Left cardiac atrium (tissue), 4 donors: ENCODE data around the gene LLGL1. TPM values are rescaled to one million over a fixed set of nuclear protein-coding genes. Genes with fewer than 3 reads are reported as not detected.

Experiments
- ATAC-seq, 2 donors: fragments of 200-7000 bp; cut with Tn5 transposase; one replicate each; pipeline ENCODE4 v1.9.1; 2020; ENCODE audit warnings: mild to moderate bottlenecking in 2 of 2, moderate library complexity in 2 of 2
- DNase-seq: peaks from one replicate; pipeline ENCODE4 v3.0.0-alpha.2; 2020
- intact Hi-C, 2 donors: fragments of 100-400 bp; cut with DNase I; formaldehyde crosslinking; loops; one replicate each; pipeline versions ENCODE4 v1.14.1 to v1.15.1; 2022 to 2023
- total RNA-seq, 2 donors: library from RNA; stranded (reverse); fragmentation: NEBNext Ultra II Directional; extraction: Animal tissue kit (Norgen Biotek cat#: 25700); gene quantifications; one replicate each; pipeline ENCODE4 v1.2.1, GENCODE V29; 2021
- donor health status: DM: no; HTN: yes; CAD: no.
- donor health status: DM: no; HTN: yes; CAD: no; lungs with severe emphysema.
- donor health status: DM: yes; HTN: yes; CAD: no.
- donor health status: Dilated cardiomyopathy.

The LLGL1 gene
- total RNA-seq, 2 donors from 2014 or later: 10.9 to 11.0 TPM

GRCh38 chr17:18246109-18246725 lies 20.8 kb downstream of the LLGL1 start:
- intact Hi-C loops: no loop called here
- DNase-seq (no peak), ATAC-seq (no peak)

DNA sequence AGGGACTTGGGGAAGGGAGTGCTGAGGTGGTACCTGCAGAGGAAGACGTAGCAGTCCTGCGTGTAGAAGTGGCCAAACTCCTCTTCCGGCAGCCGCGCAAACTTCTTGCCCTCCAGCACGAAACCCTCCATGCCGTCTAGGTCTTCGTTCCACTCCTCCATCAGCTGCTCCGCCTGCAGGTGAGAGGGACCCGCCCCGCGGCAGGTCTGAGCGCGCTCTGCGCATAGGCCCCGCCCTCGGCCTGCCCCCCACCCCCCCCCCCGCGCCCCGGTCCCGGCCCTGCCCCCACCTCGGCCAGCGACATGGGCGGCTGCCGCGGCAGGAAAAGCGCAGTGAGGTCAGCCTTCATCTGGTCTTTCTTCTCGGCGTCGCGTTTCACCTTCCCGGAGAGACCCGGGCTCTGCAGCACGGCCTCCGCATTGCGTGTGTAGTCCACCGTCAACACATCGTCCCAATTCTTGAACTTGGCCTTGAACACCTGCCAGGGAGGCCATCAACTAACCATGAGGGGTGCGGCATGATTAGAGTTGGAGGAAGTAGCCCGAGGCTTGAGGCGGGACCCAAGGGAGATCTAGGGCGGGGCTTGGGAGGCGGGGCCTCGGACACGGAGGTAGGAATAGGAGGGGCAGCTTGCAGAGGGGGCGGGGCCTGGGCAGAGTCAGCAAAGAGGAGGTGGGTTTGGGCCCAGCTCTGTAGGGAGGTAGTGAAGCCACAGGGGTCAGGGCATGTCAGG lies 21.6 kb downstream of the LLGL1 start:
- ATAC-seq (peak; percentile 47 to 65), DNase-seq (peak; percentile 70)
- intact Hi-C loops: no loop called here

DNA sequence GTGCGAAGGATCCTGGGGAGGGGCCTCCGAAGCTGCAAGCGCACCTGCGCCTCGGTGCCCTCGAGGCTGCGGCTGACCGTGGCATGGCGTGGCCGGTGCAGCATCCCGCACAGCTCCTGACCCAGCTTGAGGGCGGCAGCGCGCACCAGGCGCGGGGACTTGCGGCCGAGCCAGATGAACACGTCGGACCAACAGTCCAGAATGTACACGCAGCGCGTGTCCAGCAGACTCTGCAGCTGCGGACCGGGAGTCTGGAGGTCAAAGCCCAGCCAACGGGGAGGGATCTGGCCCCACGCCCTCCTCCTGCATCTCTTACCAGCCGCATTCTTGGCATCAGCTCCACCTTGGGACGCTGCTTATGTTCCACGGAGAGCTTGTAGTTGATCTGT lies 22.2 kb downstream of the LLGL1 start:
- DNase-seq (peak; percentile 55), ATAC-seq (peak; percentile 3 to 20)
- intact Hi-C loops: no loop called here

GRCh38 chr17:18248300-18248731 lies 22.9 kb downstream of the LLGL1 start:
- peak; percentile 71 for DNase-seq
- ATAC-seq: peak; percentile 48 to 49
- intact Hi-C loops: no loop called here

DNA sequence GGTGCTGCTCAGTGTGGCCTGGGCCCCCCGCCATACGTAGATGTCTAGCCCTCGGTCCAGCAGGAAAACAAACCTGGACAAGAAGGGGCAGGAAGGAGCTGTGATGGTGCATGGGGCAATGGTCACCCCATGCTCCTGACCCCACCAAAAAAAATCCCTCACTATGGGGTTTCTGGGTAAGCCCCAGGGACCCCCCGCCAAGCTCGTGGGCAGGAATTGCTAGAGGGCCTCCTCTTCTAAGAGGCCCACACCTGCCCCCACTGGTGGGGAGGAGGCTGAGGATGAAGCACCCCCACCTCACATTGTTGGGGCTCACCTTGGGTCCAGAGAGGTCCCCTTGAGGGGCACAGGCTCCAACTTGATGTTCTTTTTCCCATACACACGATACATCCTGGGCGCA lies 23.4 kb downstream of the LLGL1 start:
- DNase-seq: no peak
- ATAC-seq: no peak
- intact Hi-C loops: no loop called here

DNA sequence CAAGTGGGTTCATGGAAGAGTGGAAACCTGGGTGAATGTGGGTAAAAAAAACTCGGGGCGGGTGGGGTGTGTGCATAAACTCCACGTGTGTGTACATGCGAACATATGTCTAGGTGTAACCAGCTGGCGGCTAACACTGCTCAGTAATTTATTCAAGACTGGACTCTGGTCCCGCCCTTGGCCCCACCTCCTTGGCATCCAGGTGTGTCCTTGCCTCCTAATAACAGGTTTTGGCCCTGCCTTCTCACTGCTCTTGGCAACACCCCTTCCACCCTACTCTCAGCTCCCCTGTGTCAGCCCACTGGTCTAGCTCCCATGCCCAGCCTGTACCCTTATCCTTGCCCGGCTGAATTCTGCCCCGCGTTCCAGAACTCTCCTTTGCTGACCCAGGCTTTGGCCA lies 24.8 kb downstream of the LLGL1 start:
- DNase-seq (no peak), ATAC-seq (no peak)
- intact Hi-C loops: no loop called here

DNA sequence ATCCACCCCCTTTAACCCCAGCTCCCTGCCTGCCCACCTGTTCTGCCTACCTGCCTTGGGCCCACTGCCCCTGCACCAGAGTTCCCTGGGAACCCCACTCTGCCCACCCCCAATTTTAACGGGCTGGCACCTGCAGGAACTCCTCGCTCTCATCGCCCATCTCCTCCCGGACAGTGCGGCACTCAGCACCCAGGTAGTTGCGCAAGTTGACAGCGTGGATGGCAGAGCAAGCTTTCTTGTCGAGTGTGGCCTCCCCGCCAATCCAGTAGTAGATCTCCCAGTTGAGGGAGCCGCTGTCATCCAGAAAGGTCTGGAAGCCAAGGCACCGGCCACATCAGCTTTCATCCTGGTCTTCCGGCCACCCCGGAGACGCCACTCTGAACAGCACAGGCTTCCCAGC lies 25.3 kb downstream of the LLGL1 start:
- DNase-seq (no peak), ATAC-seq (no peak)
- intact Hi-C loops: no loop called here

DNA sequence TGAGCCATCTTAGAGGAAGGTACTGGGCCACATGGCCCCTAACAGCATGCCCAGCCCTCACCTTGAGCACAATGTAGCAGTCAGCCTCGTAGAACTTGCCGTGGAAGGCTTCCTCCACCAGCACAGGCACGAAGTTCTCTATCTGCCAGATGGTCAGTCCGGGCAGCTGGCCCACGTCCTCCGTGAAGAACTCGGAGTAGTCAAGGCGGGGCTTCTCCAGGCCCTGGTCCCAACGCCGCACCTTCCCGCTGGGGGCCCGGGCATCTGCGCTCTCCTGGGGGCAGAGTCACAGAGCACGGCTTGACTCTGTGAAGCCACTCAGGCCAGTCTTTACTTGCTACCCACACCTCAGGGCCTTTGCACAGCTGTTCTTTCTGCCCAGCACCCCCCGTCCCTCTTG lies 25.8 kb downstream of the LLGL1 start:
- intact Hi-C loops: no loop called here
- DNase-seq: no peak
- ATAC-seq: no peak

GRCh38 chr17:18252160-18252559 lies 26.7 kb downstream of the LLGL1 start:
- intact Hi-C loops: no loop called here
- DNase-seq: no peak

GRCh38 chr17:18253187-18253884 lies 27.9 kb downstream of the LLGL1 start:
- intact Hi-C loops: no loop called here
- ATAC-seq (no peak), DNase-seq (no peak)

More at GRCh38 chr17:18252160-18252559, 26.7 kb downstream of the LLGL1 start:
- no peak for ATAC-seq

- ATAC-seq (no peak), DNase-seq (no peak)
- intact Hi-C loops: no loop called here
These were observed 28.7 kb downstream of the LLGL1 start for GRCh38 chr17:18253947-18254821.

DNA sequence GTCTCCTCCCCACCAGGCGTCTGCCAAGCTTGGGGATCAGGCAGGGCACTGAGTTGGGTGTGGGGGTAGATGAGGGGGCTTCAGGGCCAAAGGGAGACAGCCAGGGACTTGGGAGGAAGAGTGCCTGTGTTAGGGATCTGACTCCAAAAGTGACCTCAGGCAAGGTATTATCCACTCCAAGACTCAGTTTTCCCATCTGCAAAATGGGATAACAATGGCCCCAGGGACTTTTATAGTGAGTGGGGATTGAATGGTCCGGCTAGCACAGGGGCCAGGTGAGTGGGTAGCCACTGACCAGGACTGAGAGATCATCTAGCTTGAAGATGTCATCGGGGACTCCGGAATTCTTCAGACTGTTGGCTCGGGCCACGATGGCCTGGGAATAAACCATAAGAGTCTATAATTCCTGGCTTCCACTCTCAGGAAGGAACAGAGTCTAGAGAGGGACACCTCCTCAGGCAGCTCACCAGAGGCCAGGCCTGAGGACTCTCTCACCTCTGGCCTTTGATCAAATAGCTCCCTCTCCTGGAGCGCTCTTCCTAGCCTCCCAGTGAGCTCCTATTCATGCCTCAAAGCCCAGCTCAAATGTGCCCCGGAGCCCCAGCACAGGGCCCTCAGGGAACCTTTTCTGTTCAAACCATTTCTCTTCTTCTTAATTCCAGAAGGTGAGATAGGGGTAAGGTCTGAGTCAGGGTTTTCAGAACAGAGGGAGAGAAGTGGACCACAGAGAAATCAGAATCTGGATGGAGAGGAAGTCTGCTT lies 29.6 kb downstream of the LLGL1 start:
- intact Hi-C loops: loop anchor here in 1 of 2 donors (5.0 kb wide), 2 partner anchors 38 to 57 kb away; partner anchors contain the start of gene TOP3A
- no peak for ATAC-seq
- DNase-seq: no peak

- ATAC-seq (no peak), DNase-seq (no peak)
- intact Hi-C loops: loop anchor here in 1 of 2 donors (5.0 kb wide), 2 partner anchors 39 to 56 kb away; partner anchors contain the start of gene TOP3A
These were observed 30.9 kb downstream of the LLGL1 start for GRCh38 chr17:18256351-18256750.

DNA sequence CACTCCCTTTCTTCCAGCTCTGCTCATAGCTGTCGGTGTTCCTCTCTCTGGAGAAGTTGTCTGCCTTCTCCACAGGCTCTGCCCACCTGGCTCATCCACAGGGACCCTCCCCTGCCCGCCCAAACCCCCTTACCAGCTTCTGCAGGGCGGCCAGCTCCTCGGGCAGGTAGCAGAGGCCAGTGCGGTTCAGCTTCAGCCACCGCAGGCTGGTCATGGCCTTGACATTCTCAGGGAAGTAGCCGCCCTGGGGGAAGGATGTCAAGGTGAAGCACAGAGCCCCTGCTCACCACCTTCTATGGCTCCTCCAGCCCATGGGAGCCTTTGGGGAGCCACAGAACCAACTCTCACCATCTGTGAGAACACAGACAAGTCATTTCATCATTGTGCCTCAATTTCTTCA lies 31.3 kb downstream of the LLGL1 start:
- DNase-seq (no peak), ATAC-seq (no peak)
- intact Hi-C loops: loop anchor here in 1 of 2 donors (5.0 kb wide), 2 partner anchors 39 to 56 kb away; partner anchors contain the start of gene TOP3A

- ATAC-seq (peak; percentile 13 to 23), DNase-seq (peak; percentile 69)
- intact Hi-C loops: loop anchor here in 1 of 2 donors (5.0 kb wide), 2 partner anchors 40 to 55 kb away; partner anchors contain the start of gene TOP3A
These were observed 32.0 kb downstream of the LLGL1 start for GRCh38 chr17:18257268-18257981.

- intact Hi-C loops: loop anchor here in 1 of 2 donors (5.0 kb wide), 2 partner anchors 41 to 54 kb away; partner anchors contain the start of gene TOP3A
- peak; percentile 68 to 82 for ATAC-seq
- peak; percentile 87 for DNase-seq
These were observed 32.5 kb downstream of the LLGL1 start for GRCh38 chr17:18257982-18258355.

- peak; percentile 70 for DNase-seq
- ATAC-seq: peak; percentile 72 to 73
- intact Hi-C loops: loop anchor here in 1 of 2 donors (5.0 kb wide), 2 partner anchors 41 to 54 kb away; partner anchors contain the start of gene TOP3A
These were observed 33.1 kb downstream of the LLGL1 start, which contains the start of gene FLII for GRCh38 chr17:18258356-18259038. FLII (minus strand) TSS chr17:18258738; CDS start chr17:18258690, 48 bp downstream.
